ENCODE results near the gene PAEP.
"Not testable (repeated sequence)": the region's sequence is repeated elsewhere in the genome, so short reads cannot be mapped to it uniquely, and the experiment has no call there.

PAEP gene

DNA sequence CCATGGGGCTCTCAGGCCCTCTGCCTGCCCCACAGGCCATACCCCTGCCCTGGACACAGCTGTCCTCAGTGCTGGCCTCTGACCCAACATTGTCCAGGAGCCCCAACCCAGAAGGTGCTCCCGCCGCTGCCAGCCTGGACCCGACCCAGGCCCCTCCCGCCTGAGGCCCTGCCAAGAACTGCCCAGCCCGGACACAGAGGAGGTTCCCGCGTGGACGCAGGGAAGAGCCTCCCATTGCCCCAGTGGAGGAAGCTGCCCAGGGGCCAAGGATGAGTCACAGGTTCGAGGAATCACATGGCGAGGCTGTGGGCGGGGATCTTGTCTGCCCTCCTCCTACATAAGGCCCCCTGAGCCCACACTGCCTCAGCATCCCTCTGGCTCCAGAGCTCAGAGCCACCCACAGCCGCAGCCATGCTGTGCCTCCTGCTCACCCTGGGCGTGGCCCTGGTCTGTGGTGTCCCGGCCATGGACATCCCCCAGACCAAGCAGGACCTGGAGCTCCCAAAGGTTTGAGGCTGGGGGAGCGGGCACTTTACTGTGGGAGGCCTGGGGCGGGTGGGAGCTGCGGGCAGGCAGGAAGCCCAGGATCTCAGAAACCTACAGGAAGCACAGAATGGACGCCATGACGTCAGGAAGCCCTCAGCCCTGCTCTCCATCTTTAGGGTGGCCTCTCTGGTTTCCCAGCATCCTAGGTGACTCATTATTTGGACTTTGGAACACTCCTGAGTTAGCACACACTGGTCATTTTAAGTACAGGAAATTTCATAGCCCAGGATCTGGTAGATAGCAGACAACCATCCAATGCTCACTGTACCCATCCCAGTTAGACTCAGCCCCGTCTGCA, at the start of gene PAEP:
Gene PAEP (plus strand): TSS at position 366 of the 844 bp plus-strand sequence.
- DNase-seq, result no peak

DNA sequence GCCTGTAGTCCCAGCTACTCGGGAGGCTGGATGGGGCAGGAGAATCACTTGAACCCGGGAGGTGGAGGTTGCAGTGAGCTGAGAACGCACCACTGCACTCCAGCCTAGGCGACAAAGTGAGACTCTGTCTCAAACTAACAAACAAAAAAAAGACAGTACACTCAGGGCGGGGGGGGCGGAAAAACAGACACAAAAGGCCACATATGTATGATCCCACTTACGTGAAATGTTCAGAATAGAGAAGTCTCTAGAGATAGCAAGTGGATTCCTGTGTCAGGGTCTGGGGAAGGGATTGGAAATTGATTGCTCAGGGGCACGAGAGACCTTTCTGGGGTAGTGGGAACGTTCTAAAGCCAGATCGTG, 49.3 kb upstream of the PAEP start:
- DNase-seq, result no peak

- DNase-seq, result no peak
These were observed 48.7 kb upstream of the PAEP start for GRCh38 chr9:135512904-135513303.

DNA sequence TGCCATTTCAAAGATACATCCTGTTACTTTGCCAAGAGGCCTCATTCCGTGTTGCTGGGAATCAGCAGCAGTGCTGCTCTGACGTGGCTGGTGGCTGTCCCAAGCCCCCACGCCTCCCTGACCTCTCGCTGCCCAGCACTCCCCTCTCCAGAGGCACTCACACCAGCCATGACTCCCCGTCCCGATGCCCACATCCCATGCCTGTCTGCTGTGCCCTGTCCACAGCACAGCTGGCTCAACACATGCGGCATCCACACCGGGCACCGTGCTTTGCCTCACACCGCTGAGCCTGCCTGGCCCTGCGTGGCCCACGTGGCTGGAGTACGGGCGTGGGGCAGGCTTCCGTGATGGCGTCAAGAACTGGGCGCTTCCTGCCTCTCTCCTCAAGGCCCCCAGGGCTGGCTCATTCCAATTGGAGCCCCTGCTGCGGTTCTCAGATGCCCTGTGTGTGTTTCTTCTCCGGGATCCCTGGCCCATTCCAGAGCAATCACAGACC, 48.2 kb upstream of the PAEP start:
- DNase-seq, result no peak

DNA sequence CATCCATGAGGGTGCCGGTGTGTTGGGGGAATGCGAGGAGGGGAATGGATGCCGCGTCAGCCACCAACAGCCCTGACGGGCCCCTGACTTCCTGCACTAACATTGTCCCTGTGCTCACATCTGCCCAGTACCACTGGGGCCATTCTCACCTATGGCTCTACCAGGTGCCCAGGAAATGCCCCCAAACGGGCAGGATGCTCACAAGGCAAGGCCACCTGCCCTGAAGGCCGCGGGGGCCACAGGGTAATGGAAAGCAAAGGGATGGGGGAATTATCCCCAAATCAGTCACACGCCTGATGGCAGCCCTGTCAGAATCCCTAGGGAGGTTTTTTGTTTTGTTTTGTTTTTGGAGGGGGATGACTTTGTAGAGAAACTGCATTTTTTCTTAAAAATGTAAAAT, 47.6 kb upstream of the PAEP start:
- not testable (repeated sequence) for DNase-seq

- no peak for DNase-seq
These were observed 47.0 kb upstream of the PAEP start for GRCh38 chr9:135514342-135515082.

- no peak for DNase-seq
These were observed 46.2 kb upstream of the PAEP start for GRCh38 chr9:135515083-135515951.

GRCh38 chr9:135516132-135516860, 45.3 kb upstream of the PAEP start:
- DNase-seq, result no peak

DNA sequence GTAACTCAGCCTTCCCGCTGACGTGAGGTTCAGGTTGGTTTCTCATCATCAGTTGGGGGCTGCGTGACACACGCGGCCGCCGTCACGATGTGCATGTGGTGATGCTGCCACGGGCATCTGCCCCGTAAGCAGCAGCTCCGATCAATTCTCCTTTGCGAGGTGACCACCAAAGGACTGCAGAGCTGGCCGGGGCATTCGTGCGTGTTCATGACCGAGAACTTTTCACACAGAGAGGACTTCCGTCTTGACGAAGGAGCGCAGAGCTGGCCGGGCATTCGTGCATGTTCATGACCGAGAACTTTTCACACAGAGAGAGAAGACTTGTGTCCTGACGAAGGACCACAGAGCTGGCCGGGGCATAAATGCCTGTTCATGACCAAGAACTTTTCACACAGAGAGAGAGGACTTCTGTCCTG, 44.1 kb upstream of the PAEP start:
- no peak for DNase-seq

DNA sequence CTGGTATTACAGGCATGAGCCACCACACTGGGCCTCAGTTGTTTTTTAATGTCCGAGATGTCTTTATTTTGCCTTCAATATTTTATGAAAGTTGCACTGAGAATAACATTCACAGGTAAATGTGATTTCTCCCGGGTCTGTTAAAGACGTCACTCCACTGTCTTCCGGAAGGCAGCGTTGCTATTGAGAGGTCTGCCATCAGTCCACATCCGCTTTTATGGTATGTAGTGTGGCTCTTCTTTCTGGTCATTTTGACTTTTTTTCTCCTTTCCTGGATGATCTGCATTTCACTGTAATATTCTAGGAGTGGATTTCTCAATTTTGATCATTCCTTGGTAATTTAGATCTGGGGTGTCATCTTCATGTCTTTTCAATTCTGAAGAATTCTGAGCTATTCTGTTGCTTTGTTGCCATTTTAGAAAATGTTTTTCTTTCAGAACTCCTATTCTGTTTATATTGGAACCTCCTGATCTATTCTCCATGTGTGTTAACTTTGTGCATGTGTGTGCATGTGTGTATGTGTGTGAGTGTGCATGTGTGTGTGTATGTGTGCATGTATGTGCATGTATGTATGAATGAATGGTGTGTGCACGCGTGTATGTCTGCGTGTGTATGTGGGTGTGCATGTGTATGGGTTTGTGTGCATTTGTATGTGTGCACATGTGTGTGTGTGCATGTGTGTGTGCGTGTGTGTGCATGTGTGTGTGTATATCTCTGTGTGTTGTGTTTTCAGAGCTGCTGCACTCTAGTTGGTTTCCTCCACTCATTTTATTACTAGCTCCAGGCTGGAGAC, 42.2 kb upstream of the PAEP start:
- no peak for DNase-seq

- no peak for DNase-seq
These were observed 40.5 kb upstream of the PAEP start, which contains the start of gene LCN1 for GRCh38 chr9:135520916-135521607. Gene LCN1 (plus strand): TSS chr9:135521440. CDS start chr9:135521498, 58 bp downstream.

- DNase-seq, result no peak
These were observed 39.9 kb upstream of the PAEP start for GRCh38 chr9:135521608-135522095.

- no peak for DNase-seq
These were observed 39.2 kb upstream of the PAEP start for GRCh38 chr9:135522137-135522877.

- DNase-seq, result no peak
These were observed 38.6 kb upstream of the PAEP start for GRCh38 chr9:135522931-135523330.

DNA sequence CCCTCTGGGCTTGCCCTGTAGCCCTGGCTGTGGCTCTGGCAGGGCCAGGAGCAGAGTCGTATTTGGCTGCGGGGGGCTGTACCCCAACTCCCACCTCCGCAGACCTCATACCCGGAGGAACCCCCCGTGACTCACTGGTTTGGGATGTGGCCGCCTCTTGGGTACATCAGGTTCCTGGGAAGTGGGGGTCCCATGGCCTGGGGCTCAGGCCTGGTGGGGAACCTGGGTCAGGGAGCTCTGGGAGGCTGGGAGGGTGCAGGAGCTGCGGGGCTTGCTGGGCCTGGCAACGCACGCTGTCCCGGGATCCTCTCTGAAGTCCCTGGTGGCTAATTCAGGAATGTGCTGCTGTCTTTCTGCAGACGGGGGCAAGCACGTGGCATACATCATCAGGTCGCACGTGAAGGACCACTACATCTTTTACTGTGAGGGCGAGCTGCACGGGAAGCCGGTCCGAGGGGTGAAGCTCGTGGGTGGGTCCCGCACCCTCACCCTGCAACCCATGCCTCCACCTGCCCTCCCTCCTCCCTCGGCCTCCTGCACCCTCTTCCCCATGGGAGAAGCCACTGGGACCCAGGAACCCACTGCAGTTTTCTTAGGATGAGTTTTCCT, 37.9 kb upstream of the PAEP start:
- DNase-seq, result no peak

GRCh38 chr9:135524130-135524861, 37.3 kb upstream of the PAEP start:
- DNase-seq, result no peak

DNA sequence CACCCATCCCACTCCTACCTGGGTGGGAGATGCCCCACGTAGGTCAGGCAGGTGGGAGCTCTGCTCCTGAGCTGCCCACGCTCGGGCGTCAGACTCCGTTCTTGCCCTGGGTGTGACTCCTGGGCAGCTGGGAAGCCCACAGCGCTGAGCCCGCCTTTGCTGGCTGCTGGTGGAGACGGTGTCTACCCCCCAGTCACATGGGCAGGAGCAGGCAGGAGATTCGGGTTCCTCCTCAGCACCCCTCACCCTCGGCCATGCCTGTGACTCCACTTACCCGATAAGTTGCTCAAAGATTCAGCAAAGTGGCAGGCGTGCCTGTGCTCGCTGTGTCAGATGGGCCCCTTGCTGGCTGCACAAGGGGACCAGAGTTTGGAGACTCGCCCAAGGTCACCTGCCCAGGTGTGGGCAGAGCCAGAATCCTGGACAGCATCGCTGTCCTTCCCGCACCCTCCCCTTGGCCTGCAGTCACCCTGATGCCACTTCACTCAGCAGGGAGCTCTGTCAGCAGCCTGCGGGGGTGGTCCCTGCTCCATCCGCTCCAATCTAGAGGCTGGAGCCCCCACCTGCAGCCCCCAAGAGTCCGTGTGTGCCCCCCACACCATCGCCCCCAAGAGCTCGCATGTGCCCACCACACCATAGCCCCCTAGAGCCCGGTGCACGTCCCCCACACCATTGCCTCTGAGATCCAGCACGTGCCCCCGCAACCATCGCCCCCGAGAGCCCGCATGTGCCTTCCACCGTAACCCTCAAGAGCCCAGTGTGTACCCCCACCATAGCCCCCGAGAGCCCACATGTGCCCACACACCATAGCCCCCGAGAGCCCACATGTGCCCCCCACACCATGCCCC, 36.1 kb upstream of the PAEP start:
- no peak for DNase-seq
